GM18511 (cell line): Measurements from ENCODE around the gene SAA4.
"Not testable (repeated sequence)": the region's sequence is repeated elsewhere in the genome, so short reads cannot be mapped to it uniquely, and the experiment has no call there.

Experiments used
- ATAC-seq: cut with Tn5 transposase; IDR thresholded peaks from one replicate; pipeline ENCODE4 v1.9.1; 2021; ENCODE audit warnings: mild to moderate bottlenecking, moderate library complexity; ENCODE audit not compliant: unreplicated experiment

Gene SAA4

GRCh38 chr11:18191376-18191775 lies 45.2 kb downstream of the SAA4 start:
- no peak for ATAC-seq

DNA sequence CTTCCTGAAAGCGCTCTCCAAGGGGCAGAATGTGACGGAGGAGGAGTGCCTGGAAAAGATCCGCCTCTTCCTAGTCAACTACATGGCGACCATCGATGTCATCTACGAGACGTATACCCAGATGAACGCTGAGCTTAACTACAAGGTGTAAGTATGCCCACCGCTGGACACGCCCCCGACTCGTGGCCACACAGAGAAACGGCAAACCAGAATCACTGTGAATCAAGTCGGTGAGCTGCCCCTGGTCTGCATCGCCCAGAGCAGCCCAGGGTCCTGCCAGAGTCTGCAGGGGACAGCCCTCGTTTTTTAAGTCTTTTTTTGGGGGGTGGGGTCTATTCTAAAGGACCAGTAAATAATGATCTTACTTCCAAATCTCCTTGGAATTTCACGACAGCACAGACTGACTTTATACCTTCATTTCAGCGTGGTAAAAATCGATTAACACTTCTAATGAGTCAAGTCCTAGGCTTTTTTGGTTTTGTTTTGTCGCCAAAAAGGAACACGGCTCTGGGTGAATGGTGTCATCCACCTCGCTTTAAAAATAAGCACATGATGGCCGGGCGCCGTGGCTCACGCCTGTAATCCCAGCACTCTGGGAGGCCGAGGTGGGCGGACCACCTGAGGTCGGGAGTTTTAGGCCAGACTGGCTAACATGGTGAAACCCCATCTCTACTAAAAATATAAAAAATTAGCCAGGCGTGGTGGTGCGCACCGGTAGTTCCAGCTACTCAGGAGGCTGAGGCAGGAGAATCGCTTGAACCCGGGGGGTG lies 46.9 kb downstream of the SAA4 start:
- ATAC-seq: not testable (repeated sequence)

- no peak for ATAC-seq
These were observed 47.8 kb downstream of the SAA4 start for GRCh38 chr11:18188796-18189195.
